Measurements from ENCODE around the gene TLE4. TPM values are rescaled to one million over a fixed set of nuclear protein-coding genes. Genes with fewer than 3 reads are reported as not detected.
"Not testable (repeated sequence)": the region's sequence is repeated elsewhere in the genome, so short reads cannot be mapped to it uniquely, and the experiment has no call there.

The TLE4 gene
- total and polyA plus RNA-seq, 12 donors, result 11.8 to 70.5 (median 42.9) TPM

- no peaks in the 10 kb centered on the region for H3K36me3 ChIP-seq (replicated peaks in 1 of 2)
- WGBS, 4 donors, result 58 to 74% (median 67%) methylated on average over 2 of the region's 2 CpGs
- no peak overlapping the region for H3K27ac ChIP-seq
- H3K4me1 ChIP-seq (replicated peaks in 1 of 2), result no peaks in the 10 kb centered on the region
- DNase-seq, result no peak
- H3K4me3 ChIP-seq, result no peak overlapping the region
- no peaks in the 10 kb centered on the region for H3K27me3 ChIP-seq
- TF ChIP-seq CTCF (IDR thresholded peaks at IDR 0.05) (no peak), POLR2A (IDR thresholded peaks at IDR 0.05) (no peak)
- no peaks in the 10 kb centered on the region for H3K9me3 ChIP-seq (replicated peaks in 1 of 3)
- intact Hi-C loops (cut with DNase I), result no loop called here
Measured at GRCh38 chr9:79637177-79637925, 65.6 kb downstream of the TLE4 start.

- Histone ChIP-seq H3K27ac (no peak overlapping the region), H3K4me1 (replicated peaks in 1 of 2) (no peaks in the 10 kb centered on the region), H3K9me3 (replicated peaks in 1 of 3) (no peaks in the 10 kb centered on the region), H3K27me3 (no peaks in the 10 kb centered on the region), H3K4me3 (no peak overlapping the region), H3K36me3 (replicated peaks in 1 of 2) (no peaks in the 10 kb centered on the region)
- no peak for TF ChIP-seq CTCF (IDR thresholded peaks at IDR 0.05)
- no peak for TF ChIP-seq POLR2A (IDR thresholded peaks at IDR 0.05)
- 93 to 96% (median 95%) methylated on average over 2 of the region's 2 CpGs for WGBS, 4 donors
- intact Hi-C loops (cut with DNase I), result no loop called here
- no peak for DNase-seq
Measured at GRCh38 chr9:79638806-79639205, 67.0 kb downstream of the TLE4 start.

GRCh38 chr9:79639354-79639753 is 67.6 kb downstream of the TLE4 start:
- no peaks in the 10 kb centered on the region for H3K9me3 ChIP-seq (replicated peaks in 1 of 3)
- H3K4me1 ChIP-seq (replicated peaks in 1 of 2), result no peaks in the 10 kb centered on the region
- DNase-seq, result no peak
- H3K4me3 ChIP-seq, result no peak overlapping the region
- TF ChIP-seq POLR2A (IDR thresholded peaks at IDR 0.05), result no peak
- no peak for TF ChIP-seq CTCF (IDR thresholded peaks at IDR 0.05)
- intact Hi-C loops (cut with DNase I), result no loop called here
- WGBS, 4 donors, result 73 to 93% (median 87%) methylated on average over 1 of the region's 1 CpG
- H3K27ac ChIP-seq, result no peak overlapping the region
- H3K36me3 ChIP-seq (replicated peaks in 1 of 2), result no peaks in the 10 kb centered on the region
- no peaks in the 10 kb centered on the region for H3K27me3 ChIP-seq

- H3K4me1 ChIP-seq (replicated peaks in 1 of 2); H3K36me3 ChIP-seq (replicated peaks in 1 of 2); DNase-seq; H3K27me3 ChIP-seq; H3K4me3 ChIP-seq; H3K27ac ChIP-seq; intact Hi-C loops (cut with DNase I); H3K9me3 ChIP-seq (replicated peaks in 1 of 3): not testable (repeated sequence)
- 92 to 98% (median 95%) methylated on average over 3 of the region's 3 CpGs for WGBS, 4 donors
Measured at GRCh38 chr9:79640067-79640466, 68.3 kb downstream of the TLE4 start.

- no peak overlapping the region for H3K4me3 ChIP-seq
- 70 to 82% (median 72%) methylated on average over 1 of the region's 1 CpG for WGBS, 4 donors
- H3K27ac ChIP-seq, result no peak overlapping the region
- TF ChIP-seq POLR2A (IDR thresholded peaks at IDR 0.05), result no peak
- TF ChIP-seq CTCF (IDR thresholded peaks at IDR 0.05), result no peak
- H3K27me3 ChIP-seq, result no peaks in the 10 kb centered on the region
- no peak for DNase-seq
- peaks cover 0 to 8% of the 10 kb centered on the region in 2 donors for H3K4me1 ChIP-seq (replicated peaks in 1 of 2)
- no peaks in the 10 kb centered on the region for H3K36me3 ChIP-seq (replicated peaks in 1 of 2)
- intact Hi-C loops (cut with DNase I), result no loop called here
- no peaks in the 10 kb centered on the region for H3K9me3 ChIP-seq (replicated peaks in 1 of 3)
Measured at GRCh38 chr9:79641070-79641469, 69.3 kb downstream of the TLE4 start.
